GM10266 (cell line): ENCODE measurements around the gene FTO.

Experiments used
- DNase-seq: peaks from one replicate; pipeline ENCODE4 v3.0.0; 2012; ENCODE audit errors: extremely low spot score
- TF ChIP-seq, protein P1 (sequence below): IDR thresholded peaks from 2 replicates; pipeline ENCODE4 v1.5.1; 2012; ENCODE audit warnings: mild to moderate bottlenecking, low read depth; ENCODE audit not compliant: control insufficient read depth, insufficient read depth; ENCODE audit errors: missing control alignments

The FTO gene

DNA sequence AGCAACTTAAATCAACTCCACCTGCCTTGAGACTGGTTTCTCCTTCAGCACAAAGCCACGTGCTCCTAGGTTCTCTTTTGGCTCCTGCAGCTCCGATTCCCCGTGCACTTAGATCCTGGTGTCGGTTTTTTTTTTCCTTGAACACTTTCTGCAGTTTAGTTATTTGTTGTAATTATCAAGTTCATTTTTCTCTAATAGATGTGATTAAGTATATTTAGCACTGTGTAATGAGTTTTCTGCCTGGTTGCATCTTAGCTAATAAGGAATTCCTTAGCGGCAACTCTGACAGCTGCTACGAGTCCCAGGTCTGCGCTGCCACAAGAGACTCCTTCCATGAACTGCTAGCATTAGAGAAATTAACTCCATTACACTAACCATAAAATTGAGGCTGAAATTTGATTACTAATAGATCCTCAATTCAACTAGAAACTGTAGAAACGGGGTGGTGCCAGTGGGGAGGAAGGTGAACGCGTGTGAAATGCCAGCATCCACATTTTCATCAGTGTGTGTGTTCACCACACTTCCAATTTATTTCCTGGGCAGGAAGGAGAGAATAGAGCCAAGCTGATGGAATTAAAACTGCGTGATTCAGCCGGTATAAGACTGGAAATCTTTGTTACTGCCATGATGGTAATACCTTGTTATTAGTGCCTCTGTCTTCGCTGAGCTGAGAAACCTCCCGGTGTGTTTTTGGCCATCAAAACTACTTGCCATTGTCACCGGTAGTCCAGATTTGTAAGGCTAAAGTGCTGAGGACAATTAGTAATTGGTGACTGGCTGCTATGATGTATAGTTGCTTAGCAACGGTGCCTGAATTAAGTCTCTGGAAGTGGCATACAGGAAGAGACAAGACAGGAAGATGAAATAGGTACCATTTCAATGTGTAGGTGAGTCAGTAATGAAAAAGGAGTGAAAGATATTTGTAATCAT is 350.2 kb downstream of the FTO start:
- TF ChIP-seq, protein P1, sequence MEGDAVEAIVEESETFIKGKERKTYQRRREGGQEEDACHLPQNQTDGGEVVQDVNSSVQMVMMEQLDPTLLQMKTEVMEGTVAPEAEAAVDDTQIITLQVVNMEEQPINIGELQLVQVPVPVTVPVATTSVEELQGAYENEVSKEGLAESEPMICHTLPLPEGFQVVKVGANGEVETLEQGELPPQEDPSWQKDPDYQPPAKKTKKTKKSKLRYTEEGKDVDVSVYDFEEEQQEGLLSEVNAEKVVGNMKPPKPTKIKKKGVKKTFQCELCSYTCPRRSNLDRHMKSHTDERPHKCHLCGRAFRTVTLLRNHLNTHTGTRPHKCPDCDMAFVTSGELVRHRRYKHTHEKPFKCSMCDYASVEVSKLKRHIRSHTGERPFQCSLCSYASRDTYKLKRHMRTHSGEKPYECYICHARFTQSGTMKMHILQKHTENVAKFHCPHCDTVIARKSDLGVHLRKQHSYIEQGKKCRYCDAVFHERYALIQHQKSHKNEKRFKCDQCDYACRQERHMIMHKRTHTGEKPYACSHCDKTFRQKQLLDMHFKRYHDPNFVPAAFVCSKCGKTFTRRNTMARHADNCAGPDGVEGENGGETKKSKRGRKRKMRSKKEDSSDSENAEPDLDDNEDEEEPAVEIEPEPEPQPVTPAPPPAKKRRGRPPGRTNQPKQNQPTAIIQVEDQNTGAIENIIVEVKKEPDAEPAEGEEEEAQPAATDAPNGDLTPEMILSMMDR, result no peak
- DNase-seq, result no peak

DNA sequence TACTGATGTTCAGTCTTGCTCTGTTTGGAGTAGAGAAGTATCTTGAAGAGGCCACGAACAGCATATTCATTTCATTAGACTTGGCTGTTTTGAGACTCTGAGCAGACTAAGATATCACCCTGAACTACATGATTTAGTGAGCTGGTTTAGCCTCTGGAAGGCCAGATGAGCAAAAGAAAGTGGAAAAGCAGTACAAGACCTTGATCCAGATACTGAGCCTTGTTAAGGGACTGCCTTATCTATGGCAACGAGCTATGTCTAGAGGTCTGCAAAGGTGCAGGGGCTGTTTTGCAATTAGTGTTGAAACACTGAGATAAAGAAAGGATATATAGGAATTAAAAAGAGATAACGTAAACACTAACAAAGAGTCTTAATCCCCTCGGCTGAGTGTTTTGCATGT is 351.2 kb downstream of the FTO start:
- TF ChIP-seq, protein P1, result no peak
- DNase-seq, result no peak

DNA sequence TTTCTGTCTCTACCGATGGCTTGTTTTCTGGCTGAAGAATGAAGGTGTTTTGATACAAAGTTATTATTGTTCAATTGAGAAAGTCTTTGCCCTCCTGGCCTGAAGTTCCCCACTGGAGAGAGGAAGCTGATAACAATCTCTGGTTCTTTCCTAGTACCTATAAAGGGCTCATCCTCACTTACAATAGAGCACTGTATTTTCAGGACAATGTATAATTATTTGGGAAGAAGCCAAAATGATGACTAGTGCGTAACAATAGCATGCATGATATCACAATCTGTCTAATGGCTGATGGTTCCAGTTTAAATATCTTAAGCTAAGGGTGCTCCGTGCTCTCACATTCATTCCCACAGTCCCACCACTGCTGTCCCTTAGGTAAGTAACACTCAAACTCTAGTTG is 351.9 kb downstream of the FTO start:
- TF ChIP-seq, protein P1, result no peak
- no peak for DNase-seq

DNA sequence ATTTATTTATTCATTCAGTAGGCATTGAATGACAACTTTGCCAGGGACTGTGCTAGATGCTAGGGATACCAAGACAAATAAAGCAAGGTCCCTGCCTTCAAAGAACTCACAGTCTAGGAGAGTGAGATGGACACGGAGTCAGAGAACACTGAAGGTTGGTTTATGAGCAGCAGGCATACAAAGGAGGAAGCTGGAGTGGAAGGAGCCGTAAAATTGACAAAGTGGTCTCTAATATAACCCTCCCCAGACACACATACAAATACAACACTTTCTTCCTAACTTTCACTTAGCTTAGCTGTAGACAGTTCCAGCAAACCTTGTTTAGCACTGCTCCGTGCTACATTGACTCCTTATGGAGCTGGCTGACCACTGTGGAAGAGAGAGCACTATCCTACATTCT is 353.0 kb downstream of the FTO start:
- TF ChIP-seq, protein P1, result no peak
- DNase-seq, result no peak

DNA sequence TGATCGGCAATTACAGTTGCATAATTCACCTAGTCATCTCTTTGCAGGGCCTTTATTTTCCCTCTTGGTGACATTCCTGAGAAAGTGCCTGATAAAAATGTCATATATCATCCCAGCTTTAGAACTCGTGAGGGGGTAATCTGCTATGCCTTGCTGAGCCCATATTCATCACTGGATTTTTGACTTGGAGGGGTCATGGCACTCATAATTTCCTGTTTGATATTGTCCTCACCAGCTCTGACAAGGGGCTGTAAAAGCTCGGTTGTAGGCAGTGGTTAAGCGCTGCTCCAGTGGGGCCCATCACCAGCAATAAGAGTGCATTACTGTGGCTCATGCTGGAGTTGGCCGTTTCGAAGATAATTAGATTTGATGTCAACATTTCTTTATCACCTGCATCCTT is 355.4 kb downstream of the FTO start:
- DNase-seq, result no peak
- TF ChIP-seq, protein P1, result no peak

DNA sequence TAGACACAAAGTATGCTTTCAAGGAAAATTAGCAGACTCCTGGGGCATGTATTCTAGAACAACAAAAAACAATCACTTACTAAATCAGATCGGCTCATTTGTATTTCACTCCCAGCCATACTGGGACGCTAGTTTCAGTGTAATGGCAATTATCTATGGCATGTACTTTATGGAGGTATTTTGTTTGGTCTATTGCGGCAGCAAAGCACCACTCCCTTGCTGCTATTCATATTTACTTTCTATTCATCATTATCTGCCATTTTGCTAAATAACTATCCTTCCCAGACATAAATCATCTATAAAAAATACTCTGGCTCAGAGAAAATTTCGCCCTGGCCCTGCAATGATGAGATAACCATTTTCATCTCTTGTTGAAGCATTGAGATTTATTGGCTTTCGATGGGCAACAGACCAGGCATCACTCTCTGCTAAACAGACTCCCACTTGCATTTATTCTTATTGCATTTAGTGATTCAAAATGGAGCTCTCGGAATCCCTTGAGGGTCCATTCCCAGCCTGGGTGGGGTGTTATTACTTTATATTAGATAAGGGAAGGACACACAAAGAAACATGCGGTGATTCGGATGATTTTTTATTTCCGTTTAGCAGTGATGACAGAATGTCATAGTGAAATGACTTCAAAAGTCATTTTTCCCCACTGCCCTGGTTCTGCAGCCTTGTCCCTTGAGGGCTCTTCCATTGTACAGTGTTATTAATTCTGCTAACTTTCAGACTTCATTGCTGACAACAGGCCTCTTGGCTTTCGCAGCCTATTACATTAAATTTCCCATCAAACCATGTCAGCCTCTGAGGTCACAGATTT is 356.9 kb downstream of the FTO start:
- TF ChIP-seq, protein P1, result no peak
- DNase-seq, result no peak

DNA sequence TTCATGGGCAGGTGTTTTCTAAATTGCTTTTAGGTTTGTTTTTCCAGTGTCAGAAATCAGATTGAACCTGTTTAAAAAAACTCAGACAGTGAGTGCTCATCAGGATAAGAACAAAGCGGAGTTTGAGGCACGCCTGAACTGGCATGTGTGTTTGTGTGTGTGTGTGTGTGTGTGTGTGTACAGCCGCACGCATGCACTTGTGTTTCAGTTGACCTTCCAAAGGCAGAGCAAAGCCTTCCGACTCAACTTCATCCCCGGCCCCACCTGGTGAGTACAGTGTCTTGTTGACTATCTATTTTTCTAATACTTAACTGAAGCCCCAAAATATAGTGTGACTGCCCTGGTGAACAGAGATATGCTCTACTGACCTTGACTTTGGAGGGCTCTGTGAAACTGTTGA is 357.5 kb downstream of the FTO start:
- DNase-seq, result no peak
- TF ChIP-seq, protein P1, result no peak
